ENCODE measurements around the gene HAP1. TPM values are rescaled to one million over a fixed set of nuclear protein-coding genes. Genes with fewer than 3 reads are reported as not detected.

The HAP1 gene
- total RNA-seq, 1 donor from 2014 or later = 0.58 TPM

- TF ChIP-seq, protein P1, sequence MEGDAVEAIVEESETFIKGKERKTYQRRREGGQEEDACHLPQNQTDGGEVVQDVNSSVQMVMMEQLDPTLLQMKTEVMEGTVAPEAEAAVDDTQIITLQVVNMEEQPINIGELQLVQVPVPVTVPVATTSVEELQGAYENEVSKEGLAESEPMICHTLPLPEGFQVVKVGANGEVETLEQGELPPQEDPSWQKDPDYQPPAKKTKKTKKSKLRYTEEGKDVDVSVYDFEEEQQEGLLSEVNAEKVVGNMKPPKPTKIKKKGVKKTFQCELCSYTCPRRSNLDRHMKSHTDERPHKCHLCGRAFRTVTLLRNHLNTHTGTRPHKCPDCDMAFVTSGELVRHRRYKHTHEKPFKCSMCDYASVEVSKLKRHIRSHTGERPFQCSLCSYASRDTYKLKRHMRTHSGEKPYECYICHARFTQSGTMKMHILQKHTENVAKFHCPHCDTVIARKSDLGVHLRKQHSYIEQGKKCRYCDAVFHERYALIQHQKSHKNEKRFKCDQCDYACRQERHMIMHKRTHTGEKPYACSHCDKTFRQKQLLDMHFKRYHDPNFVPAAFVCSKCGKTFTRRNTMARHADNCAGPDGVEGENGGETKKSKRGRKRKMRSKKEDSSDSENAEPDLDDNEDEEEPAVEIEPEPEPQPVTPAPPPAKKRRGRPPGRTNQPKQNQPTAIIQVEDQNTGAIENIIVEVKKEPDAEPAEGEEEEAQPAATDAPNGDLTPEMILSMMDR (IDR thresholded peaks at IDR 0.05) = no peak
- intact Hi-C loops (cut with DNase I) = no loop called here
- ATAC-seq = no peak
- DNase-seq = no peak
- no peak overlapping the region for H3K27ac ChIP-seq
- H3K27me3 ChIP-seq = peaks cover 43% of the 10 kb centered on the region
- peaks cover 19% of the 10 kb centered on the region for H3K4me1 ChIP-seq
- no peaks in the 10 kb centered on the region for H3K36me3 ChIP-seq
- H3K9me3 ChIP-seq = no peaks in the 10 kb centered on the region
- no peak overlapping the region for H3K4me3 ChIP-seq
These were observed 2.7 kb upstream of the HAP1 start for GRCh38 chr17:41736983-41737679.

- intact Hi-C loops (cut with DNase I) = no loop called here
- Histone ChIP-seq H3K4me1 (peaks cover 19% of the 10 kb centered on the region), H3K27me3 (peaks cover 43% of the 10 kb centered on the region), H3K36me3 (no peaks in the 10 kb centered on the region), H3K9me3 (no peaks in the 10 kb centered on the region), H3K4me3 (no peak overlapping the region), H3K27ac (no peak overlapping the region)
- DNase-seq (no peak), ATAC-seq (no peak)
- TF ChIP-seq, protein P1 (IDR thresholded peaks at IDR 0.05) = no peak
These were observed 1.3 kb upstream of the HAP1 start for GRCh38 chr17:41735744-41736143.

DNA sequence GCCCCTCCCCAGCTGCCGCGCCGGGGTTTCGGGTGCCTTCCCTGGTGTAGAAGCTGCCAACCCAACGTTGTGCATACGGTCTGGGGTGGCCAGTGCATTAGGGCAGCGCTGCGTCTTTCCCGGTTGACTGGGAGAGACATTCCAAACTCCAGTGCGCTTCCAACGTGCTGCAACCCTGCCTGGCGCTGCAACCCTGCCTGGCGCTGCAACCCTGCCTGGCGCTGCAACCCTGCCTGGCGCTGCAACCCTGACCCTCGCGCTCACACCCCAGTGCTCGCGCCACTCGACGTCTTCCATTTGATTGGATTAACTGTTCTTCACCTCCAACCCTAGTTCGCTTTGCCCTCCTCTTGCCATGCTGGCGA is 488 bp upstream of the HAP1 start:
- no peak for DNase-seq
- no peak overlapping the region for H3K27ac ChIP-seq
- no peak for ATAC-seq

DNA sequence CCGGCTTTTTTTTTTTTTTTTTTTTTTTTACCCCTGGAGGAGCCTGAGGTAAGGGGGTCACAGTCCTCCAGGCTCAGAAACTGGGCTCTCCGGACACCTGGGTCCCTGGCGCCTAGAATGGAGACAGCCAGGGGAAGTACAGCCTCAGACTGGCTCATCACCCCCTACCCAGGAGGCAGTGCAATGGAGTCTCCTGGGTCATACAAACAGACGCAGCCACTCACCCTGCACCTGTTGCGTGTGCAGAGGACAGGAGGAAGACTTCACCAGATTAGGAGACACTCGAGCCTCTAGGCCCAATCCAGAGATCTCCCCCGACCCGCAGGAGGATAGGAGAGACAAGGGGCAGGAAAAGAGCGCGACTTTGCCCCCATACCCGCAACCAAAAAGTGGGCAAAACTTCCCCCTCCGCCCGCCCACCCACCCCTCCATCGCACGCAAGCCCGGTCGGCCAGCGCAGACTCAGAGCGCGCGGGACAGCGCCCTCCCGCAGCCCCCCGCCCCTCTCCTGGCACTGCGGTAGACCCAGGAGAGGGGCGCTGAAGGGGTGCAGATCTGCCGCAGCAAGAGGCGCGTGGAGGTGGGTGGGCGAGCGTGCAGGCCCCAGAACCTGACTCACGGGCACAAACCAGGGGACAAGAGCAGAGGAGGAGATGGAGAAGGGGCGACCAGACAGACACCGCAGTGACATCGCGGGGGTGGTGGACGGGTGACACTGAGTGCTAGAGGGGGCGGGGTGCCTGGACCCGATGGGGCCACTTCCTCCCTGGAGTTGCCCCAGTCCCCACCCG is 900 bp downstream of the HAP1 start:
- no peak for DNase-seq
- H3K27me3 ChIP-seq = peaks cover 43% of the 10 kb centered on the region
- intact Hi-C loops (cut with DNase I) = no loop called here
- H3K4me1 ChIP-seq = peaks cover 19% of the 10 kb centered on the region
- no peak overlapping the region for H3K27ac ChIP-seq
- TF ChIP-seq, protein P1 (IDR thresholded peaks at IDR 0.05) = no peak
- no peaks in the 10 kb centered on the region for H3K36me3 ChIP-seq
- no peaks in the 10 kb centered on the region for H3K9me3 ChIP-seq
- no peak for ATAC-seq
- peak overlapping the region; percentile 45 for H3K4me3 ChIP-seq

More for the DNA sequence above, 488 bp upstream of the HAP1 start:
- Histone ChIP-seq H3K4me3 (peak overlapping the region; percentile 45), H3K9me3 (no peaks in the 10 kb centered on the region), H3K4me1 (peaks cover 19% of the 10 kb centered on the region), H3K36me3 (no peaks in the 10 kb centered on the region), H3K27me3 (peaks cover 43% of the 10 kb centered on the region)
- TF ChIP-seq, protein P1 (IDR thresholded peaks at IDR 0.05) = no peak
- intact Hi-C loops (cut with DNase I) = no loop called here

DNA sequence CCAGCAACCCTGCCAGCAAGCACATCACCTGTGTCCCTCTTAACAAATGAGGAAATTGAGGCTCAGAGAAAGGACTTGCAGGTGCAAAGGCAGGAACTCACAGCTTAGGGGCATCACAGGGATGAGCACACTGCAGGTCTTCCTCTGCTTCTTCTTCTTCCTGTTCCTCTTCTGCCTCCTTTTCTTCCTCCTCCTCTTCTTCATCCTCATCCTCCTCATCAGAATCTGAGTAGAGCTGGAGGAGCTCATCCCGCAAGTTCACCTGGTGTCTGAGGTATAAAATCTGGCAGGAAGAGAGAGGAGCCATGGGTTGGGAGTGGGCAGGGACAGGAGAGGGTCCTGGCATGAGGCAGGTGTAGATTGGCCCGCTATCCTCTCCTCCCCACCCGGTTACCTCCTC is 2.6 kb downstream of the HAP1 start:
- Histone ChIP-seq H3K36me3 (no peaks in the 10 kb centered on the region), H3K4me3 (no peak overlapping the region), H3K27ac (no peak overlapping the region), H3K27me3 (peaks cover 43% of the 10 kb centered on the region), H3K9me3 (no peaks in the 10 kb centered on the region), H3K4me1 (peaks cover 16% of the 10 kb centered on the region)
- TF ChIP-seq, protein P1 (IDR thresholded peaks at IDR 0.05) = no peak
- no peak for DNase-seq
- intact Hi-C loops (cut with DNase I) = no loop called here
- no peak for ATAC-seq

Data from upper lobe of right lung (tissue), 1 donor.